Stimulated activated CD4-positive, alpha-beta T cell treated with anti-CD3 and anti-CD28 coated beads, Interleukin-4, amount 100 ng/mL, for 4 hours (primary cell): Measurements from ENCODE around the gene YES1.

ENCODE experiments used
- DNase-seq, 2 experiments: peaks; one replicate each; pipeline ENCODE4 v3.0.0-alpha.2; 2020

Gene YES1

DNA sequence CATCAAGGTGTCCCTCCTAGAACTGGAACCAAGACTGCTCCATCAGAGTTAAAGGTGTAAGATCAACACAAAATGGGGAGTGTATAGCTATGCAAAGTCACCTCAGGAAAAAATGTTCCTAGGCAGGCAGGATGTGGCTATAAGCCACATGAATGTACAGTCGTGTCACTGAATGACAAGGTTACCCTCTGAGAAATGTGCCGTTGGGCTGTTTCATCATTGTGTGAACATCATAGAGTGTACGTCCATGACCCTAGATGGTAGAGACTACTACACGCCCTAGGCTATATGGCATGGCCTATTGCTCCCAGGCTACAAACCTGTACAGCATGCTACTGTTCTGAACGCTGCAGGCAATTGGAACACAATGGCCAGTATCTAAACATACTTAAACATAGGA lies 130.1 kb downstream of the YES1 start:
- DNase-seq = peak in 1 of 2 experiments; percentile 9

DNA sequence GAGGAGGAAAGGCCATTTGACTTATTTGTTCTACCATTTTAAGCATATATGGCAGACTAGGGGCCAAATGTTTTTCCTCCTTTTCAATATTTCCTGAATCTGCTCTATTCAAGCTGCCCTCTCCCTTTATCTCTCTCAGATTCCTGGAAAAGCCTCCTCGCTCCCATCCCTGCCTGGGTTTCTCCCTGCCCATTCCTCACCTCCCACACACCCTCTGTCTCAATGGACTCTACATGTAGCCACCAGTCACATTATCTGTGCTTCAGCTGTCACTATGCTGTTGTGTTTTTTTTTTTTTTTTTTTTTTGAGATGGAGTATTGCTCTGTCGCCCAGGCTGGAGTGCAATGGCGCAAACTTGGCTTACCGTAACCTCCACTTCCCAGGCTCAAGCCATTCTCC lies 131.7 kb downstream of the YES1 start:
- DNase-seq = no peak

GRCh38 chr18:679516-679915 lies 132.5 kb downstream of the YES1 start:
- DNase-seq = no peak

- no peak for DNase-seq
These were observed 133.4 kb downstream of the YES1 start for GRCh38 chr18:678482-679182.

GRCh38 chr18:677951-678381 lies 134.1 kb downstream of the YES1 start:
- no peak for DNase-seq

DNA sequence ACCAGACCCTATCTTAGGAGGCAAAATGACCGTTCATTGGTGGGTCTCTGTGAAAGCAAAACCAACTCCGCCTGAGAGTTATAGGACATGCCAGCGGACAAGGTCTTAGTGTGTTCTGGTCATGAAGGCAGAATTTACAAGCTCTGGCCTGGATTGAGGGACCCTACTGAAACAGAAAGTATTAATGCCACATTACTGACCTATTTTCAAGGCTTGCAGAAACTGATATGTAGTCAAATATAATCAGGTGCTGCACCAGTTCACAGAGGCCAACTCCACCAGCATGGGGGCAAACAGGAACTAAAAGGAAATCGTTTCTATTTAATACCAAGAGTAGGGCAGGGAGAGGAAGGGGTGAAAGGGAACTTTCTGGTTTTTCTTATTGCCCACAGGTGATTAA lies 134.9 kb downstream of the YES1 start:
- DNase-seq = no peak

DNA sequence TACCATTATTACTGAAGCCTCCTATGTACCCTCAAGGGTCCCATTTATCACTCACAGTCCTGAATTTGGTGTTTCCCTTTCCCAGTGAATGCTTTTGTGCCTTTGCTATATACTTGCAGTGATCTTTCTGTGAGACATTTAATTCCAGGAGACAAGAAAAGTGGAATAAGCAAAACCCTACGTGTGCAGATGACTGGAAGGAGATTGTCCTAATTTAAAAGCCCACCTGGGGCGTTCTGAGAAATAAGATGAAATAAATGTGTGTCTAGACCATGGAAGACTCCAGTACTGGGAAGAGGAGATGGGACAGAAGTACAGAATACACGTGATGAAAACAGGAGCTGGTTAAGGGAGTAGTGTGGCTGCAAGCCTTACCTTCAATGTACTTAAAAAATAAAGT lies 135.3 kb downstream of the YES1 start:
- DNase-seq = no peak

- DNase-seq = no peak
These were observed 136.0 kb downstream of the YES1 start for GRCh38 chr18:676069-676468.

DNA sequence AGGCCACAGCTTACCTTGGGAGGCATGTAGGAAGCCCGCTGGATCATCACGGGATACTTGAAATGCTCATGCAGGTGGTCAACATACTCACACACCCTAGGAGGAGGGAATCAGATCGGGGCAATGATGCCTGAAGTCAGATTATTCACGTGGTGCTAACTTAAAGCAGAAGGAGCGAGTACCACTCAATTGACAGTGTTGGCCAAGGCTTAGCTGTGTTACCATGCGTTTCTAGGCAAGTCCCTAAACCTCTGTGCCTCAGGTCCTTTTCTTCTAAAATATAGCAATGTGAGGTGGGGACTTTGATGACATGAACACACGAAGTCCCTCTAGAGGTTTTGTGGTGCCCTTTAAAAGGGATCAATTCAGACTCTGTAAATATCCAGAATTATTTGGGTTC lies 136.7 kb downstream of the YES1 start:
- DNase-seq = no peak

DNA sequence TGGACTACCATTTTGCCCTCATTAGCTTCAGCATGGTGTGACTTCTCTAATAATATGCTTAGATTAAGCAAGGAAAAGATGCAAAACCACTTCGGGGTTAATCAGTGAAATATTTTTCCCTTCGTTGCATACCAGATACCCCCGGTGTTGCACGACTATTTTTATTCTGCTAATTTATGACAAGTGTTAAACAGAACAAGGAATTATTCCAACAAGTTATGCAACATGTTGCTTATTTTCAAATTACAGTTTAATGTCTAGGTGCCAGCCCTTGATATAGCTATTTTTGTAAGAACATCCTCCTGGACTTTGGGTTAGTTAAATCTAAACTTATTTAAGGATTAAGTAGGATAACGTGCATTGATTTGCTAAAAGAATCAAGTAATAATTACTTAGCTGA lies 138.3 kb downstream of the YES1 start:
- DNase-seq = no peak

GRCh38 chr18:673317-673716 lies 138.7 kb downstream of the YES1 start:
- no peak for DNase-seq
